Hepatic stellate cell (primary cell): ENCODE measurements around the gene HMSD.

Experiments
- DNase-seq: peaks from one replicate; pipeline ENCODE4 v3.0.0; 2011; ENCODE audit warnings: low spot score

HMSD gene

DNA sequence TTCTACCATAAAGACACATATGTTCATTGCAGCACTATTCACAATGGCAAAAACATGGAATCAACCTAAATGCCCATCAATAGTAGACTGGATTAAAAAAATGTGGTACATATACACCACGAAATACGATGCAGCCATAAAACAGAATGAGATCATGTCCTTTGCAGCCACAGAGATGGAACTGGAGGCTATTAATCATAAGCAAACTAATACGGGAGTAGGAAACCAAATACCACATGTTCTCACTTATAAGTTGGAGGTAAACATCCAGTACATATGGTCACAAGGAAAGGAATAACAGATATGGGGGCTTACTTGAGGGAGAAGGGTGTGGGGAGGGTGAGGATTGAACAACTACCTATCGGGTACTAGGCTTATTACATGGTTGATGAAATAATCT is 7.7 kb downstream of the HMSD start:
- no peak for DNase-seq

- DNase-seq = no peak
Observed at GRCh38 chr18:63960891-63961290, 11.8 kb downstream of the HMSD start.

GRCh38 chr18:63961435-63961980 is 12.4 kb downstream of the HMSD start:
- no peak for DNase-seq

DNA sequence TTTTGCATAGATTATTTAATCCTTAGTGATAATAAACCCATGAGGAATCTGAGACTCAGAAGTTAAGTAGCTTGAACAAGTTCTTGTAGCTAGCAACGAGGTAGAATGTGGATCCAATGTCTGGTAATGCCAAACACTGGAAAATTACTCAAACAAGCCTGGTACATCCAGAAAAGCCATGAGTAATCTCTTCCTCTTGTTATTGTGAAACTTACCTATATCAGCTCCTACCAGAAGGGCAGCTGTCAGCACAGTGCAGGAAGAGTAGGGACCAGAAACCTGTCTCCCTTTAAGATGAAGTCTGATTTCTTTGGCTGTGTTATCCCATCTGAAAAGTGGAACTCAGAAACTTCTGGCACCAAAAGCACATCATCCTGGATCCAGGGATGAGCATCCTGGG is 13.0 kb downstream of the HMSD start:
- DNase-seq = no peak

DNA sequence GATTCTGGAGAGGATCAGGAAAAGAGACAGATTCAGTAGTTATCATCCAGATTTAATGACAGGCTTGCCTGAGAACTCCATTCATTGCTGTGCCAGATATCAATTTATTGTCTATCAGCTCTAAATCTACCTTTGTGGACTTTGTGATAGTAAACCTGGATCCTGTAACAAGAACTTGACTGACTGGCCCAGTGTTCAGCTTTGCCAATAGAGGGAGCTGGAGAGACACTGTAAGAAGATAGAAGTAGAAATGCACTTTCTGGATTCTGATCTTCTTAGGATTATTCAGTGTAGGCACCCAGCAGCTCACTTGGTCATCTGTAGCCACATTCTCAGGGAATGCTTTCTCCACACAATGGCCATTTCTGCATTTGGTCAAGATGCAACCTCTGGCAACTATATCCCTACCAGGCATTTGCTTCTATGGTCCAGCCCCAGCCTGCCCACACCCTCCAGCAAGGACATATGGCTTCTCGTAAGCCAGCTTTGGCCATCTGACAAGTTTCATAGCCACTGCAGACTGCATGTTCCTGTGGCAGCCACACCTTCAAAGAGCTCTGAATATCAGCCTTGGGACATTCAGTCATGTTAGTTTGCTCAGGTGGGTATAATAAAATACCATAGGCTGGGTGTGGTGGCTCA is 14.6 kb downstream of the HMSD start:
- peak; percentile 27 for DNase-seq

- no peak for DNase-seq
Observed at GRCh38 chr18:63964908-63965307, 15.8 kb downstream of the HMSD start.

- no peak for DNase-seq
Observed at GRCh38 chr18:63965716-63966330, 16.7 kb downstream of the HMSD start.

DNA sequence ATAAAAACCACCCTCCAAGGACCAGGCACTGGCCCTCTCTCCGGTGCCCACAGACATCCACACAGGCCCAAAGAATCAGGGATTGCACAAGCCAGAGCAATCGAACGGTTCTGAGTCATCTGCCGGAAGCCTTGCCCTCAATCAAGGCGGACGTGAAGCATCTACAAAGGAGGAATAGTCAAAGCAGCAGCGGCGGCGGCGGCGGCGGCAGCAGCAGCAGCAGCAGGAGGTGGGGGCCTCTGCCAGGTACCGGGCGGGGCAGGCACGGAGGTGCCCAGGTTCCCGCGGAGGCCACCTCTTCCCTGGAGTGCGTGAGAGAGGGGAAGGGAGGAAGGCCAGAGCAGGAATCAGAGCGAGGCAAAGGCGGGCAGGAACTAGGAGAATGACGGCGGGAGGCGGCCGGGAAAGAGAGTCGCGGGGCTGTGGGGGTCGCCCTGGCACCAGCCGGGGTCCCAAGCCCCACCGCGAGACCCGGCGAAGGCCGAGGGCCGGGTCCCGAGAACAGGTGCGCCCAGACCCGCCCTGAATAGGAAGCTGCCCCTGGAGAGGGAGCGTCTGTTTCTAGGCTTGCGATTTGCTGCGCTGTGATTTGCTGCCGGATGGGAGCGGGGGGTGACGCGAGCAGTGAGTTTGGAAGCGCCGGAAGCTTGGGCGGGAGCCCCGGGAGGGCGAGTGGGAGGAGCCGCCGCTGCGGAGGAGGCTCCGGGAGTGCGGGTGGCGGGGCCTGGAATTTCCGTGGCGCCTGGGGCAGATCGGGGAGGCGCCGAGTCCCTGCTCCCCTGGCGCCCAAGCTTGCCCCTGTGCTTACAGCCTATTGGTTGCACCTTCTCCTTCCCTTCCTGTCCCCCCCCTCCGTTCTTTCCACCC is 21.1 kb downstream of the HMSD start, which contains the start of gene SERPINB8:
Gene SERPINB8, plus strand, starts transcription at position 140 of the 867 bp plus-strand sequence. CDS start 8,228 bp downstream, outside the sequence.
- DNase-seq = peak; percentile 91

DNA sequence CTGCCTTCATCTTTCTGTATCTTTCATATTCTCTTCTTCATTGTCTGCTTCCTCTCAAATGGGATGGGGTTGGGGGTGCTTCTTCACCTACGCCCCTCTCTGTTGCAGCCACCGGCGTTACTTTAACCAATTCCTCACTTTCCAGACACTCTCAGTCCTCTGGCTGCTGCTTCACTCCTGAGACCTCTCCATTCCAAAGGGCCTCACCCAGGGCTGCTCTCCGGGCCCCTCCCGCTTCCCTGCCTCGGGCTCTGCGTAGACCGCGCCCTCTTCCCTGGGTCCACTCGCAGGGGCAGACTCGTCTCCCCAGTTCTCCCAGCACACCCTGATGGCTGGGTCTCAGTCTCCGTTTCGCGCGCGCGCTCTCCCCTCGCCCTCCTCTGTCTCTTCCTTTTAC is 21.7 kb downstream of the HMSD start:
- peak; percentile 11 for DNase-seq

- no peak for DNase-seq
Observed at GRCh38 chr18:63971320-63972001, 22.4 kb downstream of the HMSD start.

GRCh38 chr18:63972002-63972376 is 22.9 kb downstream of the HMSD start:
- DNase-seq = no peak

- DNase-seq = no peak
Observed at GRCh38 chr18:63974991-63975390, 25.9 kb downstream of the HMSD start.

DNA sequence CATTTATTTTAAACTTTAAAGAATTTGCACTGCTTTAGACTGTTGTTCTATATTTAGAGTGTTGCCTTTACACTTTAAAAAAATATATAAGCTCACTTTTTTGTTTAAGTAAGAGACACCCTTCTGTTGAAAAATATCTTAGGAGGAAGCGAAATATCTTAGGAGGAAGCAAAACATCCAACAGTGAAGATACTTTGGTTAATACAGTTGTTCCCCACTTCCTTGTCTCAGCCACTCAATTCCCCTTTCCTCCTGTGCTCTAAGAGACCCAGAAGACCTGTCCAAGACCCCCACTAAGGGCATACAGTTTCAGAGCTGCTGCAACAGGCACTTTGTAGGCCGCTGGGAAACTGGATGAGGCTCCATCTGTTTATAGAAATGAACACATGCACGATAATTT is 26.5 kb downstream of the HMSD start:
- DNase-seq = no peak

DNA sequence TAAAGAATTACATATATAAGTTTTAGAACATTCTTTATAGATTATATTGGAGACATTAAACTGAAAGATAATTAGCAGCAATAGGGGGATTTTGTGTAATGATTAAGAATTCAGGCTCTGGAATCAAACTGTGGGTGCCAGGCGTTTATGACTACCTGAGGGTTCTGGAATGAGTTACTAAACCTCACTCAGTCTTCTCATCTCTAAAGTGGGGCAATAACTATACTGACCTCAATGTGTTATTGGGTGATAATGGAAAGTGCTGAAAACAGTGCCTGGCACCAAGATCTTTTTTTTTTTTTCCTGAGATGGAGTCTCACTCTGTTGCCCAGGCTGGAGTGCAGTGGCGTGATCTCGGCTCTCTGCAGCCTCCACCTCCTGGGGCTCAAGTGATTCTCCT is 27.9 kb downstream of the HMSD start:
- no peak for DNase-seq

DNA sequence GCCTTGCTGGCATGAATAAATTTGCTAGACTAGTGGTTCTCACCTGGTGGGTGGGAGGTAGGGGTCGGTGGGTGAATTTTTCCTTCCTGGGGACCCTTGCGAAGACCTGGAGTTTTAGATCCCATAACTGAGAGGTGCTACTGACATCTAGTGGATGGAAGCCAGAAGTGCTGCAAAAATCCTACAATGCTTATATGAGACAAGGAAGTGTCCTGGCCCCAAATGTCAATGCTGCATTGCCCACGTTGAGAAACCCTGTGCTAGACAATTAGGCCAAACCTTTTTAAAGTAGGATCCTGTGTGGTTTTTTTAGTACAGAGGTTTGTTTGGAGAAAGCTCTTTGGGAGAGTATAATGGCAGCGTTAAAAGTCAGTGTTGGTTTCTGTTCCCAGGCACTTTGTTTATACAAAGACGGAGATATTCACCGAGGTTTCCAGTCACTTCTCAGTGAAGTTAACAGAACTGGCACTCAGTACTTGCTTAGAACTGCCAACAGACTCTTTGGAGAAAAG is 30.4 kb downstream of the HMSD start:
- peak; percentile 55 for DNase-seq

GRCh38 chr18:63980027-63980426 is 30.9 kb downstream of the HMSD start:
- DNase-seq = no peak

GRCh38 chr18:63980896-63981460 is 31.9 kb downstream of the HMSD start:
- no peak for DNase-seq

DNA sequence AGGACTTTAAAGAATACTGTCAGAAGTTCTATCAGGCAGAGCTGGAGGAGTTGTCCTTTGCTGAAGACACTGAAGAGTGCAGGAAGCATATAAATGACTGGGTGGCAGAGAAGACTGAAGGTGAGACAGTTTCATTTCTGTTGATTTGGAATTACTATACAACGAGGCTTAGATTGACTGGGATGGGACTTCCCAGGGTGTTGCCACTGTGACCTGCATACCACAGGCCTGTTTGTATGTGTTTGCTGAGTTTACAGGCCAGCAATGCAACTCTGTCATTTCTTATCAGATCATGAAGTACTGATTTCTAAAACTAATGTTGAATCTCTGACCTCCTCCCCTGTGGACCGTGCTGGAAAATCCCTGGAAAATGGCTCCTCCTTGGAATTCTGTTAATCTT is 32.6 kb downstream of the HMSD start:
- DNase-seq = no peak

DNA sequence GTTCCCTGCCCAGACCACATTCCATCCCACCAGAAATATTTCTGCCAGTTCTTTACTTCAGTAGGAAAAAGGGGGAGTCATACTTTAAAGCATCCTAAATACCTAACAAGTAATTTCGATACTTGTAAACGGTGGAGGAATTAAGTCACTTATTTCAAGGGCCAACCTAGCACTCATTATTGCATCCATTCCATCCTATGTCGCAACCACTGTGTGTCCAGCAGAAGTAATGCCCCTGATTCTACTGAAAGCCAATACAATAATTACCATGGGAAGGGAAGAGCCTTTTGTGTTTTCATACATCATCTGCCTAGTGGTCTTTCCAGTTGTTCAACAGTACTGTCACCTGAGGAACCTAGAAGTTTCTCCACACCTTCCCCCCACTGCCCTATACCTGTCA is 33.3 kb downstream of the HMSD start:
- DNase-seq = no peak

- no peak for DNase-seq
Observed at GRCh38 chr18:63986885-63987284, 37.8 kb downstream of the HMSD start.

DNA sequence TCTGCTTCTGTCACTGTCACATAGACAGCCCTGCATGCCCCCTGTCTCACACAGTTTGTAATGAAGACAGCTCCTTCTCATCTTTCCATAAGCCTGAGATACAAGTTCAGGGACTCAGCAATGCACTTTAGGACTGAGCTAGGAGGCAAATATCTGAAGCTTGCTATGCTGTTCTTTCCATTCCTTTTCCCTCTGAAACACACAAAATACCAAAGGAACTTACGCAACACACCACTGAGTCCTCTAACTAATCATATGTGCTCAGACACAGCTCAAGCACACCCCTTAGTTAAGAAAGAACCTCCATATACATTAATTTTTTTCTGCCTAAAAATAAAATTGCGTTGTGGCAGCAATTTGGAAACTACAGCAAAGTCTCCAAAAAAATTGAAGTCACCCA is 38.6 kb downstream of the HMSD start:
- no peak for DNase-seq

DNA sequence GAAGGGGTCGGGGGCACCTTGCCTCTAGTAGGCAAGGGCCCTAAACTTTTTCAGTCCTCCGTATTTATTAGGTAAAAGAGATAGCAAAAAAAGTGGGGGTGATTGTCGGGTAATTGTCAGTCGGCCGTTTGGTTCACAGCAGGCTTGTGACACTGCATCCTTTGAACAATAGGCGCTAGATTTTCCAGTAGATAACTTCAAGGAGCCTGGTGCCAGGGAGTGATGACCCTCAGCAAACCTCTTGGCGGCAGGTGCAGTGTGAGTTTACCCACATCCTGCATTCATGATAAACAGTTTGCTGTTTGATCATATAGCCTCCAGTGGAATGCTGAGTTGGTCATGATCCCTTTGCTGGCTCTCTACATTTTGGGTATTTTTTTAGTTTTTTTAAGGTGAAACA is 43.6 kb downstream of the HMSD start:
- no peak for DNase-seq
